ENCODE data around the gene EDN2. TPM values are rescaled to one million over a fixed set of nuclear protein-coding genes. Genes with fewer than 3 reads are reported as not detected.

Gene EDN2
- total RNA-seq, 4 donors from 2014 or later: 0.78 to 3.1 TPM; not detected in 2

GRCh38 chr1:41521766-41522165, 37.3 kb upstream of the EDN2 start:
- Histone ChIP-seq H3K4me3 (no peak overlapping the region), H3K9me3 (no peaks in the 10 kb centered on the region), H3K27ac (no peak overlapping the region), H3K27me3 (no peaks in the 10 kb centered on the region), H3K4me1 (peaks cover 0 to 4% (median under 1%) of the 10 kb centered on the region in 4 donors), H3K36me3 (peaks cover 0 to 11% (median 0%) of the 10 kb centered on the region in 3 donors)
- no peak for DNase-seq (ENCODE audit: low spot score in 2 of 2)
- TF ChIP-seq, protein P1, sequence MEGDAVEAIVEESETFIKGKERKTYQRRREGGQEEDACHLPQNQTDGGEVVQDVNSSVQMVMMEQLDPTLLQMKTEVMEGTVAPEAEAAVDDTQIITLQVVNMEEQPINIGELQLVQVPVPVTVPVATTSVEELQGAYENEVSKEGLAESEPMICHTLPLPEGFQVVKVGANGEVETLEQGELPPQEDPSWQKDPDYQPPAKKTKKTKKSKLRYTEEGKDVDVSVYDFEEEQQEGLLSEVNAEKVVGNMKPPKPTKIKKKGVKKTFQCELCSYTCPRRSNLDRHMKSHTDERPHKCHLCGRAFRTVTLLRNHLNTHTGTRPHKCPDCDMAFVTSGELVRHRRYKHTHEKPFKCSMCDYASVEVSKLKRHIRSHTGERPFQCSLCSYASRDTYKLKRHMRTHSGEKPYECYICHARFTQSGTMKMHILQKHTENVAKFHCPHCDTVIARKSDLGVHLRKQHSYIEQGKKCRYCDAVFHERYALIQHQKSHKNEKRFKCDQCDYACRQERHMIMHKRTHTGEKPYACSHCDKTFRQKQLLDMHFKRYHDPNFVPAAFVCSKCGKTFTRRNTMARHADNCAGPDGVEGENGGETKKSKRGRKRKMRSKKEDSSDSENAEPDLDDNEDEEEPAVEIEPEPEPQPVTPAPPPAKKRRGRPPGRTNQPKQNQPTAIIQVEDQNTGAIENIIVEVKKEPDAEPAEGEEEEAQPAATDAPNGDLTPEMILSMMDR (IDR thresholded peaks at IDR 0.05): no peak
- TF ChIP-seq POLR2A (IDR thresholded peaks at IDR 0.05) (no peak), EP300 (IDR thresholded peaks at IDR 0.05) (no peak)
- 64 to 65% methylated on average over 11 to 12 of the region's 12 CpGs for WGBS, 2 donors

DNA sequence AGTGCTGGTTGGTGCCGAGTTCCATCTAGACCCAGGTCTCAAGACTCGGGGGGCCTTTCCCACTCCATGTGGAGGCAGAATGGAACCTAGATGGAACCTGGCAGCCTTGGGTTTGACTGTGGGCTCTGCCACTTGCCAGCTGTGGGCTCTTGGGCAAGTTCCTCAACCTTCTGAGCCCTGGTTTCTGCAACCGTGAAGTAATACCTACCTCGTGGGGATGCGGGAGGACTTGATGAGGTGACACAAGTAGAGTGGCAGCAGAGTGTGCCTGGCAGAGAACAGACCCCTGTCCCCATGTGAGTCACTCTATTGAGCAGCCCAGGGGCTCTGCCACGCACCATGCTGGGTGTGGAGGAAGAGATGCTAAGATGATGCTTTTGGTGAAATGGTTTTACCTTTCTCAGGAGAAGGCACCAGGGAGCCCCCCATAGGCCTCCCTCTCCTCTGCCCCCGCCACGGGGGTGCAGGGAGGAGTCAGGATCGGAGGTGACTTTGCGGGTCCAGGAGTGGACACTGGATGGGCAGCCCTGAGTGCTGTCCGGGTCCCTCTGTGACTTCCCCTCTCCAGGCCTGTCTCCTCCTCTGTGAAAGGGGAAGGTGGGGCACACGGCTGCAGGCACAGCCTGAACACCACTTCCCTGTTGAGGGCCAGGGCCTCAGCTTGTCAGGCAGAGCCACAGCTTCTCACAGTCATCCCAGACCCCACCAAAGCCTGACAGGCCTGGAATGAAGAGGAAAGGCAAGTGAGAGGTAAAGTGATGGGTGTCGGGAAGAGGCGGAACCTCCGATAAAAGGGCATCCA, 36.7 kb upstream of the EDN2 start:
- TF ChIP-seq POLR2A (IDR thresholded peaks at IDR 0.05) (no peak), EP300 (IDR thresholded peaks at IDR 0.05) (no peak)
- TF ChIP-seq, protein P1 (IDR thresholded peaks at IDR 0.05): no peak
- no peak overlapping the region for H3K4me3 ChIP-seq
- no peaks in the 10 kb centered on the region for H3K27me3 ChIP-seq
- no peak overlapping the region for H3K27ac ChIP-seq
- H3K9me3 ChIP-seq: no peaks in the 10 kb centered on the region
- DNase-seq (ENCODE audit: low spot score in 2 of 2): no peak
- peaks cover 0 to 10% (median 6%) of the 10 kb centered on the region in 4 donors for H3K4me1 ChIP-seq
- H3K36me3 ChIP-seq: peaks cover 0 to 11% (median 0%) of the 10 kb centered on the region in 3 donors
- 83 to 85% methylated on average over 14 of the region's 15 CpGs for WGBS, 2 donors

- H3K4me3 ChIP-seq: no peak overlapping the region
- peaks cover 0 to 11% (median 0%) of the 10 kb centered on the region in 3 donors for H3K36me3 ChIP-seq
- TF ChIP-seq POLR2A (IDR thresholded peaks at IDR 0.05) (no peak), EP300 (IDR thresholded peaks at IDR 0.05) (no peak)
- TF ChIP-seq, protein P1 (IDR thresholded peaks at IDR 0.05): no peak
- 93 to 95% methylated on average over 4 of the region's 5 CpGs for WGBS, 2 donors
- H3K27ac ChIP-seq: no peak overlapping the region
- H3K4me1 ChIP-seq: peaks cover 0 to 25% (median 19%) of the 10 kb centered on the region in 4 donors
- no peak for DNase-seq (ENCODE audit: low spot score in 2 of 2)
- H3K27me3 ChIP-seq: no peaks in the 10 kb centered on the region
- no peaks in the 10 kb centered on the region for H3K9me3 ChIP-seq
Observed at GRCh38 chr1:41519667-41520066, 35.2 kb upstream of the EDN2 start.

DNA sequence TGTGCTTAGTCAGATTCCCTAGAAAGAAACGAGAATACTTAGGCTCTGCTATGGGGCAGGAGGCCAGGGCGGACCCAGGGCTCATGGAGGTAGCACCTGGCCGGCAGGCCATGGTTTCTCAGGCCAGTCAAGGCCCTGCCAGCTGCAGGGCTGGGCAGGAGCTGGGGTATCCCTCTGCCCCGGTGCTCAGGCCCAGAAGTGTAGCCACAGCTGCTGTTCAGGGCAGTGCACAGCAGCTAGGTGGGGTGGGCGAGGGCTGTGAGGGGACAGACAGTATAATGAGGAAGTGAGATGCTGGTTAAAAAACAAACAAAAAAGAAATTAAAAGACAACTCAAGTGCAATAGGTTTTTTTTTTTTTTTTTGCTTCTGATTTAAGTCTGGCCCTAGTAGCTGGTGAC, 34.0 kb upstream of the EDN2 start:
- WGBS, 2 donors: 90 to 93% methylated on average over 5 of the region's 5 CpGs
- no peak for DNase-seq (ENCODE audit: low spot score in 2 of 2)
- peaks cover 0 to 32% (median 19%) of the 10 kb centered on the region in 4 donors for H3K4me1 ChIP-seq
- H3K36me3 ChIP-seq: no peaks in the 10 kb centered on the region
- H3K27ac ChIP-seq: no peak overlapping the region
- no peaks in the 10 kb centered on the region for H3K9me3 ChIP-seq
- no peak overlapping the region for H3K4me3 ChIP-seq
- TF ChIP-seq, protein P1 (IDR thresholded peaks at IDR 0.05): no peak
- TF ChIP-seq EP300 (IDR thresholded peaks at IDR 0.05) (no peak), POLR2A (IDR thresholded peaks at IDR 0.05) (no peak)
- no peaks in the 10 kb centered on the region for H3K27me3 ChIP-seq

- Histone ChIP-seq H3K4me3 (peak overlapping the region in 1 of 4 donors; percentile 57), H3K27ac (peak overlapping the region in 1 of 4 donors; percentile 84)
- WGBS, 2 donors: 72 to 81% methylated on average over 3 of the region's 3 CpGs
Observed at GRCh38 chr1:41517062-41517438, 32.6 kb upstream of the EDN2 start.

More at GRCh38 chr1:41517062-41517438, 32.6 kb upstream of the EDN2 start:
- no peak for DNase-seq (ENCODE audit: low spot score in 2 of 2)
- Histone ChIP-seq H3K36me3 (peaks cover 0 to 10% (median 0%) of the 10 kb centered on the region in 3 donors), H3K9me3 (no peaks in the 10 kb centered on the region), H3K27me3 (no peaks in the 10 kb centered on the region), H3K4me1 (peaks cover 0 to 32% (median 19%) of the 10 kb centered on the region in 4 donors)
- no peak for TF ChIP-seq EP300 (IDR thresholded peaks at IDR 0.05)
- TF ChIP-seq POLR2A (IDR thresholded peaks at IDR 0.05): no peak
- TF ChIP-seq, protein P1 (IDR thresholded peaks at IDR 0.05): no peak

Data from tibial nerve (tissue), 4 donors.